Ectodermal cell (in vitro differentiated cells): ENCODE results near the gene DDX5.
"Not testable (repeated sequence)": the region's sequence is repeated elsewhere in the genome, so short reads cannot be mapped to it uniquely, and the experiment has no call there.

Experiments
- H3K27ac ChIP-seq: 2 replicates; pipeline ENCODE4 v1.7.0; 2013; ENCODE audit warnings: mild to moderate bottlenecking, low read depth, low read length; ENCODE audit not compliant: insufficient read depth, poor library complexity, severe bottlenecking
- H3K27me3 ChIP-seq: 2 replicates; pipeline ENCODE4 v1.7.0; 2013; ENCODE audit warnings: mild to moderate bottlenecking, low read length; ENCODE audit not compliant: insufficient read depth, control insufficient read depth, poor library complexity, severe bottlenecking
- H3K36me3 ChIP-seq: one replicate; pipeline ENCODE4 v1.7.0; 2013; ENCODE audit warnings: low read length; ENCODE audit not compliant: control insufficient read depth, insufficient read depth
- H3K4me1 ChIP-seq: one replicate; pipeline ENCODE4 v1.7.0; 2013; ENCODE audit warnings: low read length; ENCODE audit not compliant: control insufficient read depth, insufficient read depth
- H3K4me3 ChIP-seq: 2 replicates; pipeline ENCODE4 v1.7.0; 2013; ENCODE audit warnings: low read depth, low read length, control low read depth; ENCODE audit not compliant: insufficient read depth
- H3K9me3 ChIP-seq: 2 replicates; pipeline ENCODE4 v1.7.0; 2013; ENCODE audit warnings: mild to moderate bottlenecking, low read length, moderate library complexity; ENCODE audit not compliant: control insufficient read depth
- WGBS, 2 experiments: methylation state at CpG; one replicate each; pipeline ENCODE4 v1.1.7; 2013; ENCODE audit warnings: missing lambda C conversion rate in 2 of 2; 5-methylcytosine and 5-hydroxymethylcytosine counted together

DDX5 gene

DNA sequence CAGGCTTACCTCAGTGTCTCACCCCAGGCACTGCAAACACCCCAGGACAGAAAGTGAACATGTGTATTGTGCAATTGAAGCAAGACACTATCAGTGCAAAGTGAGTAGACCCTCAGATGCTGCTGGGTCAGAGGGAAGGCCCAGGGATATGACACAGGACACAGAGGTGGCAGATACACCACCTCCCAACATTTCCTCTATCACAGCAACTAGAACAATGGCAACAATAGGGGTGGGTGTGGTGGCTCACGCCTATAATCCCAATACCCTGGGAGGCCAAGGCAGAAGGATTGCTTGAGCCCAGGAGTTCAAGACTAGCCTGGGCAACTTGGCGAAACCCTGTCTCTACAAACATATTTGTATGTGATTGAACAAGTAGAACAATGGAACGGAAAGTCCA lies 34.6 kb downstream of the DDX5 start:
- Histone ChIP-seq H3K4me3 (no peak overlapping the region), H3K9me3 (no peaks in the 10 kb centered on the region), H3K36me3 (no peaks in the 10 kb centered on the region), H3K4me1 (no peaks in the 10 kb centered on the region), H3K27me3 (no peaks in the 10 kb centered on the region), H3K27ac (no peak overlapping the region)
- 92 to 94% methylated on average over 2 to 3 of the region's 3 CpGs for WGBS, 2 experiments

DNA sequence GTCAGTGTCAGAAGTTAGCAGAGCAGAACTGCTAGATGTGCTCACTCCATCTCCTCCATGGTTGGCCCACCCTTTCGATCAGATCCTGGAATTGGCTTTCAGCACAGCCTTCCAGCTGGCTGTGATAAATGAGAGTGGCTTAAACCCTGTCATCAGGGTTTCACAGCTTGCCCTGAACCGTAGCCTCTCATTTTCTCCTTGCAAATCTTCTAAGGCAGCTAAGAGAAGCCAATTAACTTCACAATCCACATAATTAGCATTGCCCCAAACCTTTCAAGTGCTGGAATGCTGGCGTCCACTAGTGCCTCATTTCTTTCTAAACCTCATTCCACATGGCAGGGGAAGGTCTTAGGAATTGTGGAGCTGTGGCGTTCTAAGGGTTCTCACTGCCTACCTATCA lies 35.5 kb downstream of the DDX5 start:
- 32 to 53% methylated on average over 4 of the region's 4 CpGs for WGBS, 2 experiments
- Histone ChIP-seq H3K36me3 (no peaks in the 10 kb centered on the region), H3K9me3 (no peaks in the 10 kb centered on the region), H3K27me3 (no peaks in the 10 kb centered on the region), H3K4me1 (no peaks in the 10 kb centered on the region), H3K27ac (no peak overlapping the region), H3K4me3 (no peak overlapping the region)

DNA sequence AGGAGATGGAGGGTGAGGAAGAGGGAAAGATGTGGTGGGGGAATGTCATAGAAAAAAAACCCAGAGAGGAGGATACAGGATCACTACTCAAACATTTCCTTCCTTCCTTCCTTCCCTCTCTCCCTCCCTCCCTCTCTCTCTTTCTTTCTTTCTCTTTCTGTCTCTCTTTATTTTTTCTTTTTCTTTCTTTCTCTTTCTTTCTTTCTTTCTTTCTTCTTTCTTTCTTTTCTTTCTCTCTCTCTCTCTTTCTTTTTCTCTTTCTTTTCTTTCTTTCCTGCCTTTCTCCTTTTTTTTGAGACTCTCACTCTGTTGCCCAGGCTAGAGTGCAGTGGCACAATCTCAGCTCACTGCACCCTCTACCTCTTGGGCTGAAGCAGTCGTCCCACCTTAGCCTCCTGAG lies 39.3 kb downstream of the DDX5 start:
- not testable (repeated sequence) for H3K4me3 ChIP-seq, H3K4me1 ChIP-seq, H3K36me3 ChIP-seq, H3K9me3 ChIP-seq, H3K27me3 ChIP-seq, H3K27ac ChIP-seq
- 81 to 85% methylated on average over 1 of the region's 1 CpG for WGBS, 2 experiments

DNA sequence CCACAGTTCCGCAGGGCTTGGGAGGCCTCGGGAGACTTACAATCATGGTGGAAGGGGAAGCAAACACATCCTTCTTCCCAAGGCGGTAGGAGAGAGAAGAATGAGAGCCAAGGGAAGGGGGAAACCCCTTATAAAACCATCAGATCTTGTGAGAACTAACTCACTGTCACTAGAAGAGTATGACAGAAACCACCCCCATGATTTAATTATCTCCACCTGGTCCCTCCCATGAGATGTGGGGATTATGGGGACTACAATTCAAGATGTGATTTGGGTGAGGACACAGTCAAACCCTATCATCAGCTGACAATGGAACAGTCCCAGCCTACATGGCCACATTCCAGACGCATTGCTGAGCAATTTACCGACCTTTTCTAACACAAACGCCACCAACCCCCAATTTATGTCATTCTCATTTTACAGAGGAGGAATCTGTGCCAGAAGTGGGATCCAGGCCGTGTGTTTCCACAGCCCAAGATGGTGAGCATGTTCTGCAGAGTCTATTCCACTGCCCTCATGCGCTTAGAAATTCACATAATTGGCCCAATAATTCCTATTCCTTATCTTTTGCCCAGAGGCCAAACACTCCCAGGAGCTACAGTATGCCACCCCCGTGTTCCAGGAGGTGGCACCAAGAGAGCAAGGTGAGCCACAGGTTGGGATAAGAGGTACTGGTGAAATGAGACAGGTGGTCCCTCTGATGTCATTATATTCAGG lies 39.9 kb downstream of the DDX5 start:
- 87% methylated on average over 9 of the region's 9 CpGs for WGBS, 2 experiments
- Histone ChIP-seq H3K36me3 (no peaks in the 10 kb centered on the region), H3K4me3 (no peak overlapping the region), H3K9me3 (no peaks in the 10 kb centered on the region), H3K4me1 (no peaks in the 10 kb centered on the region), H3K27ac (no peak overlapping the region), H3K27me3 (no peaks in the 10 kb centered on the region)

DNA sequence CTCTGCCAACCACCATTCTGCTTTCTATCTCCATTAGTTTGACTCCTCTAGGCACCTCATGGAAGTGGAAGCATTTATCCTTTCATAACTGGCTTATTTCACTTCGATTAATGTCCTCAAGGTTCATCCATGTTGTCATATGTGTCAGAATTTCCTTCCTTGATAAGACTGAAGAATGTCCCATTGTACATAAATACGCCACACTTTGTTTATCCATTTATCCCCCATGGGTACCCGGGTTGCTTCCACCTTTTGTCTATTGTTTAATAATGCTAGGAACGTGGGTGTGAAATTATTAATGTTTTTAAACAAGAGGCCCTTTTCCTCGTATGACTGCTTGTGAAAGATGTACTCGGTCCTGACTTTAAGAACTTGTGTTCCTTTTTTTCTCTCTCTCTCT lies 44.3 kb downstream of the DDX5 start:
- H3K9me3 ChIP-seq = no peaks in the 10 kb centered on the region
- H3K27ac ChIP-seq = no peak overlapping the region
- no peaks in the 10 kb centered on the region for H3K36me3 ChIP-seq
- H3K4me3 ChIP-seq = no peak overlapping the region
- no peaks in the 10 kb centered on the region for H3K4me1 ChIP-seq
- H3K27me3 ChIP-seq = no peaks in the 10 kb centered on the region
- WGBS, 2 experiments = 97 to 99% methylated on average over 4 to 6 of the region's 6 CpGs

DNA sequence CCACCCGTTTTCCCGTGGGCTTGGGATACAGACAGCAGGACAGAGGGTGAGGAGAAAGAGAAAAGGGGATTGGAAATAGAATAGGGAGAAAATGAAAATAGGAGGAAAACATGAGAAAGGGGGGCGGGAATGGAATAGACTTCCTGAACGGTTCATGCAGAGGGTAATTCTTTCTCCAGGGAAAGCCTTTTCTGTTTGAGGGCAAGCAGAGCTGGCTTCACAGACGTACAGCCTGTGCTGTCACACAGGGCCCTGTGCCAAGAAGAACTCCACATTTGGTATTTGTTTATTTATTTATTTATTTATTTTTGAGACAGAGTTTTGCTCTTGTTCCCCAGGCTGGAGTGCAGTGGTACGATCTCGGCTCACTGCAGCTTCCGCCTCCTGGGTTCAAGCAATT lies 45.1 kb downstream of the DDX5 start:
- no peak overlapping the region for H3K27ac ChIP-seq
- no peaks in the 10 kb centered on the region for H3K27me3 ChIP-seq
- no peaks in the 10 kb centered on the region for H3K9me3 ChIP-seq
- no peak overlapping the region for H3K4me3 ChIP-seq
- H3K4me1 ChIP-seq = no peaks in the 10 kb centered on the region
- 93 to 94% methylated on average over 8 of the region's 8 CpGs for WGBS, 2 experiments
- no peaks in the 10 kb centered on the region for H3K36me3 ChIP-seq

DNA sequence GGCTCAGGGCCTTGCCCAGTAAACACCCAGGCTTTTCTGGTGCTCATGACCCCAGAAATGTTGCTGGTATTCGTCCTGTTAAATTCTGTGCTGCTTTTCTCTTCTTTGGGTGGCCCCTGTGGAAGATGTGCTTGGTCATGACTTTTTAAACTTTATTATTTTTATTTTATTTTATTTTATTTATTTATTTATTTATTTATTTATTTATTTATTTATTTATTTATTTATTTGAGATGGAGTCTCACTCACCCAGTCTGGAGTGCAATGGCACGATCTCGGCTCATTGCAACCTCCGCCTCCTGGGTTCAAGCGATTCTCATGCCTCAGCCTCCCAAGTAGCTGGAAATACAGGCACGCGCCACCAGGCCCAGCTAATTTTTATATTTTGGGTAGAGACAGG lies 46.3 kb downstream of the DDX5 start:
- not testable (repeated sequence) for H3K9me3 ChIP-seq, H3K4me1 ChIP-seq, H3K36me3 ChIP-seq, H3K27ac ChIP-seq, H3K4me3 ChIP-seq, H3K27me3 ChIP-seq
- 95 to 96% methylated on average over 7 of the region's 7 CpGs for WGBS, 2 experiments

DNA sequence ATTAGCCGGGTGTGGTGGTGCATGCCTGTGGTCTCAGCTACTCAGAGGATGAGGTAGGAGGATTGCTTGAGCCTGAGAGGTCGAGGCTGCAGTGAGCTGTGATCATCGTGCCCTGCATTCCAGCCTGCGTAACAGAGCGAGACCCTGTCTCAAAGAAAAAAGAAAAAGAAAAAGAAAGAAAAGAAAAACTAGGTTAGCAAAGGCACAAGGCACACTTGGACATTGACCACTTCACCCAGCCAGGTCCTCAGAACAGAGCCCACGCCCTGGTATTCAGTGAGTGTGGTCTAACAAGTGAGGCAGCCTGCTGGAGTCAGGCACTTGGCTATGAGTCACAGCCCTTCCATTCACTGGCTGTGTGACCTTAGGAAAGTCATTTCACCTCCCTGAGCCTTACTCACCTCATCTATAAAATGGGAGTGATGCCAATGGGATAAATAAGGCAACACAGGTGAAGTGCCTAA lies 46.8 kb downstream of the DDX5 start:
- WGBS, 2 experiments = 88 to 91% methylated on average over 6 of the region's 6 CpGs
- Histone ChIP-seq H3K27ac (no peak overlapping the region), H3K27me3 (no peaks in the 10 kb centered on the region), H3K4me1 (no peaks in the 10 kb centered on the region), H3K36me3 (no peaks in the 10 kb centered on the region), H3K9me3 (no peaks in the 10 kb centered on the region), H3K4me3 (no peak overlapping the region)

DNA sequence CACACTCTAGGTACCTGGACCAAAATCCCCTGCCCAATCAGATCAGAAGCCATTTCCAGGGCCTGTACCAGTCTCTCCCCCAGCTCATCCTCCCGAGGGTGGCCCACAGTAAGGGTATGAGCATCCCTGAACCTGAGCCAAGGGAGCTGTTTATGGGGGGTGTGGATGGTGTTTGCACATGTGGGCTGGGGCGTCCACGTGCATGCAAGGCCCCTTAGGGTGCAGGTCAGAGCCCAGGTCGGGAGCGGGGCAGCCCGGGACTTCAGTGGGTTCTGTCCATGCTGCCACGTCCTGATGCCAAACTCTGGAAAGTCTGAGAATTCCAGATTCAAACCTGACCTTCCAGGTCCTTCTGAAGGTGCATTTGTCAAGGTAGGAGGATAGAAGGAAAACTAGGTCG lies 47.3 kb downstream of the DDX5 start:
- Histone ChIP-seq H3K9me3 (no peaks in the 10 kb centered on the region), H3K27me3 (no peaks in the 10 kb centered on the region), H3K36me3 (no peaks in the 10 kb centered on the region), H3K27ac (no peak overlapping the region), H3K4me1 (no peaks in the 10 kb centered on the region), H3K4me3 (no peak overlapping the region)
- 86 to 91% methylated on average over 8 of the region's 8 CpGs for WGBS, 2 experiments

DNA sequence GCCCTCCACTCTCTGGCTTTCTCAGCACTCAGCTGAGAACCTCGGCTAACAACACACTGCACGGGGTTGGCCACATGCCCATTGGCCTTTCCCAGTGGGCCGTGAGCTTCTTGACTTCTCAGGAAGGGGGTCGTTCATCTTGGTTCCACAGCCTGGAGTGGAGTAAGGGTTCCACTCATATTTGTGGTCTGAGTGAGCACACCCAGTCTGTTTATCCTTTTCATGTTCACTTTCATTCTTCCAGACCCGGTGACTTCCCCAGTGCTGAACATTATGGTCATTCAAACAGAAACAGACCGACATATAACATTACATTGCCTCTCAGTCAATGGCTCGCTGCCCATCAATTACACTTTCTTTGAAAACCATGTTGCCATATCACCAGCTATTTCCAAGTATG lies 48.9 kb downstream of the DDX5 start:
- H3K4me3 ChIP-seq = no peak overlapping the region
- 86 to 93% methylated on average over 7 of the region's 7 CpGs for WGBS, 2 experiments
- no peaks in the 10 kb centered on the region for H3K9me3 ChIP-seq
- H3K4me1 ChIP-seq = no peaks in the 10 kb centered on the region
- H3K36me3 ChIP-seq = no peaks in the 10 kb centered on the region
- no peak overlapping the region for H3K27ac ChIP-seq
- no peaks in the 10 kb centered on the region for H3K27me3 ChIP-seq
